ENCODE data around the gene PRAF2.

GRCh38 chrX:49079489-49080428 is 6.0 kb upstream of the PRAF2 start, which contains the start of gene WDR45:
- TF ChIP-seq RFX5 (IDR thresholded peaks at IDR 0.05) = no peak
- peak; percentile 44; the same call in 1 of the 2 replicates for TF ChIP-seq POLR2A (IDR thresholded peaks at IDR 0.05; ENCODE audit: low read length)
- TF ChIP-seq REST (IDR thresholded peaks at IDR 0.05) = no peak
- TF ChIP-seq MYC (IDR thresholded peaks at IDR 0.05; ENCODE audit: borderline replicate concordance, low read length) = no peak
- TF ChIP-seq CTCF (IDR thresholded peaks at IDR 0.05) = no peak
- no peak for TF ChIP-seq MAZ (IDR thresholded peaks at IDR 0.05; ENCODE audit: borderline replicate concordance, low read depth, low read length)
- TF ChIP-seq TP53 (CRISPR knock-in tag; IDR thresholded peaks at IDR 0.05) = peak; percentile 68; the same call in 1 of the 2 replicates
- no peak for TF ChIP-seq USF2 (IDR thresholded peaks at IDR 0.05)
- no peak for TF ChIP-seq POLR2AphosphoS2 (conservative IDR thresholded peaks at IDR 0.05; ENCODE audit: low read length)
- TF ChIP-seq MAX (IDR thresholded peaks at IDR 0.05) = peak; percentile 93
- TF ChIP-seq ELK1 (IDR thresholded peaks at IDR 0.05; ENCODE audit: low read depth, low read length) = no peak
- no peak for TF ChIP-seq NR3C1 (IDR thresholded peaks at IDR 0.05)

All from A549 (cell line).